Measurements from ENCODE around the gene DDX10.
"Not testable (repeated sequence)": the region's sequence is repeated elsewhere in the genome, so short reads cannot be mapped to it uniquely, and the experiment has no call there.

DDX10 gene

DNA sequence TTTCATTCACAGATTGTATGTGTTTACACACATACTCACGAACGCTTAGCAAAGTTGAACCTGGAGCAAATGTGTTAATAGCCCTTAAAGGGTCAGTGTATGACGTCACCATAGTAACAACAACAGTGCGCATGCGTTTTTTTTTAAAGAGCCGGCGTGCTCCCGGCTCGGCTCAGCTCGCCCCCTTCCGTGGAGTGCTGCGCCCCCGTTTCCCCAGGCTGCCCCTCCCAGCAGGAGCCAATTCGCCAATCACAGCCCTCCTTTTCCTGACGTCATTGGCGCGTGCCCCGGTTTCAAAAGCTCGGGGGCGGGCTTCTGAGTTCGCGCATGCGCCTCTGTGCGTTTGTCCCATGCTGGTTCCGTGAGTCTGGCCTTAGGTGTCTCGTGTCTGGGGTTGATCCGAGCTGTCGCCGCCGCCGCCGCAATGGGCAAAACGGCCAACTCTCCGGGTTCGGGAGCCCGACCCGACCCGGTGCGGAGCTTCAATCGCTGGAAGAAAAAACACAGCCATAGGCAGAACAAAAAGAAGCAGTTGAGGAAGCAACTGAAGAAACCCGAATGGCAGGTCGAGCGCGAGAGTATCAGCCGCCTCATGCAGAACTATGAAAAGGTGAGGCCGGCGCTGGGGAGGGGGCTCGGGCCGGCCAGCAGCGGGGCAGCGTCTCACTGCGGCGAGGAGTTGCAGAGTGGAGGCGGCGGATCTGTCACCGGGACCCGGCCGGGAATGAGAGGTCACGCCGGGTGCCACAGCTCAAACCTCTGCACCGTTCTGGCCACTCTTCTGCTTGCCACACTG is at the start of gene DDX10:
TSS of gene DDX10 (plus strand) at position 340 of the 796 bp plus-strand sequence. CDS start at position 425, 85 bp downstream.
- DNase-seq, result peak; percentile 92 to 99 (median 97)

DNA sequence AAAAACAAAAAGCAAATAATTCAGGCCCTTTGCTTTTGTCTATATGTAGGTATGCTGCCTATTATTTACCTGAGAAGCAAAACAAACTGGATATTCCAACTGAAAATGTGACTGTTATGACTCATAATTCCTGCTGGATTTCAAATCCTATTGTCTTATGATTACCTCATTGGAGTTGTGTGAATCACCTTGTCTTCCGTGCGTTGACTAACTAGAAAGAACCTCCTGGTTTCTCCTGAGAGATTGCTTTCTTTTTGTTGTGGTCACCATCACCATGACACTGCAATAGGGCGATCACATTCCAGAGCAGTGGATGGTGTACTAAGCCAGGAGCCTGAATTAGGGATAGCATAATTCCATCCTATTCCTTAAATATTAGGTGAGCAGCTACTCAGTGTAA is 48.3 kb upstream of the DDX10 start:
- DNase-seq, result no peak

DNA sequence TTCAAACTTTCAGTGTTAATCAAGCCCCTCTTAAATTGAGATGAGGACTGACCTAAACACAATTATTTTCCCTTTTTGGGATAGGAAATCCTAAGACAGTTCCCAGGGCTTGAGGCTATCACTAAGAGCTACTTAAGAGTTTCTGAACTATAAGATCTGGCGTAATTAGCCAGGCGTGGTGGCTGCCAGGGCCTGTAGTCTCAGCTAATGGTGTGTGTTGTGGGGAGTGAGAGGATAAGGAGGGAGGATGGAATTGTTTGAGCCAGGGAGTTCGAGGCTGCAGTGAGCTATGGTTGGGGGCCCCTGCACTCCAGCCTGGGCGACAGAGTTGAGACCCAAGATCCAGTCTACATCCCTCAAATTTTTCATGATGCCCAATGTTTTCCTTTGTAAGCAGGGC is 47.8 kb upstream of the DDX10 start:
- DNase-seq, result no peak

DNA sequence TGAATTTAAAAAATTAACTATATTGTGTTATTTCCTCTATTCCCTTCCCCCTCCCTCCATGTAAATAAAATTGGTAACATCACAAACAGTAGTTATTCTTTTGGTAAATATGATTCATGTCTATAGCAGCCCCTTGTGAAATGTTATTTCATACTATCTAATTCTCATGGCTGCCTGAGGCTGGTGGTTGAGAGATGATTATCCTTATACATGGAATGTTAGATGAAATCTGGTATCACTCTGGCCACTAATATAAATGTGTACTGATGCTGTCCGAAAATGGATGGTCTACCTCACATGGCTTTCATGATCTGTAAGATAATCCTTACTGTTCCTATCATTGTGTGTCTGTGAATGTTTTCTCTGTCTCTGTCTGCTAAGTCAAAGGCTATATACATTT is 46.3 kb upstream of the DDX10 start:
- DNase-seq, result no peak

DNA sequence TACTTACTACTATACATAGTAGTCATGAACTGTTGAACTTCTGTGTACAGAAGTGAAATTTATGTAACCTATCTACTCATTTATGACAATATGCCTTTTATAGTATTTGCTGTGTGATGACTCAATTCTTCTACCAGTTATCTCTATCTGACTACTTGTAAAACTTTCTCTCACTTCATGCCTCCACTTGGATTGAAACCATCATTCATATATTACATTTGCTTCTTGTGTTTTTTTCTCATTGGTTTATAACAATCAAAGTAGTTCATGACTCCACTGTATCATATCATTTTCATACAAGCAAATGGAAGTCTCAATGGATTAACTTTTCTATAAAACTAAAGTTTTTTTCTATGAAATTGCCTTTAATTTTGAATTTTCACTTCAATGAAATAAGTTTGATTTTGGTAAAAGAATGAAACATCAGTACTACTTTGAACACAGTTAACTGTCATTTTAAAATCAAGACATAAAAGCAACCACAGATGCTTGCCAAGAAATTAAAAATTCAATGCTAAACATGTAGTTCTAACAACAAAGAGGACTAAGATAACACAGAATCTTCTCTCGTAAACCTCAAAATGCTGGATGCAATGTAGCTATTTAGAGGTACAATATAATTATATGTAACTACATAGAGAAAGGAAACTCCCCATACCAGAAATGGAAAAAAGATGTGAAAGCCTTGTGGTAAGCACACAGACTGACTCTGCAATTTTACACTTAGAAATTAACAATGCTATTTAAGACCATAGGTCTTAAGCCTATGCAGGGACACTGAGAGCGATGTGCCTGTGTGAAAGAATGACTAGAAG is 43.7 kb upstream of the DDX10 start:
- DNase-seq, result no peak

DNA sequence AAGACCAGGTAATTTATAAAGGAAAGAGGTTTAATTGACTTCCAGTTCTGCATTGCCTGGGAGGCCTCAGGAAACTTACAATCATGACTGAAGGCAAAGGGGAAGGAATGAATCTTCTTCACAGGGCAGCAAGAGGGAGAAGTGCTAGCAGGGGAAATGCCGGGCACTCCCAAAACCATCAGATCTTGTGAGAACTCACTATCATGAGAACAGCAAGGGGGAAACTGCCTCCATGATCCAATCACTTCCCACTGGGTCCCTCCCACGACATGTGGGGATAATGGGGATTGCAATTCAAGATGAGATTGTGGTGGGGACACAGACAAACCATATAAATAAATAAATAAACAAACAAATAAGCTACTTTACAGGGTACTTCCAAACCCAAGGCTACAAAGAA is 42.5 kb upstream of the DDX10 start:
- DNase-seq, result no peak

DNA sequence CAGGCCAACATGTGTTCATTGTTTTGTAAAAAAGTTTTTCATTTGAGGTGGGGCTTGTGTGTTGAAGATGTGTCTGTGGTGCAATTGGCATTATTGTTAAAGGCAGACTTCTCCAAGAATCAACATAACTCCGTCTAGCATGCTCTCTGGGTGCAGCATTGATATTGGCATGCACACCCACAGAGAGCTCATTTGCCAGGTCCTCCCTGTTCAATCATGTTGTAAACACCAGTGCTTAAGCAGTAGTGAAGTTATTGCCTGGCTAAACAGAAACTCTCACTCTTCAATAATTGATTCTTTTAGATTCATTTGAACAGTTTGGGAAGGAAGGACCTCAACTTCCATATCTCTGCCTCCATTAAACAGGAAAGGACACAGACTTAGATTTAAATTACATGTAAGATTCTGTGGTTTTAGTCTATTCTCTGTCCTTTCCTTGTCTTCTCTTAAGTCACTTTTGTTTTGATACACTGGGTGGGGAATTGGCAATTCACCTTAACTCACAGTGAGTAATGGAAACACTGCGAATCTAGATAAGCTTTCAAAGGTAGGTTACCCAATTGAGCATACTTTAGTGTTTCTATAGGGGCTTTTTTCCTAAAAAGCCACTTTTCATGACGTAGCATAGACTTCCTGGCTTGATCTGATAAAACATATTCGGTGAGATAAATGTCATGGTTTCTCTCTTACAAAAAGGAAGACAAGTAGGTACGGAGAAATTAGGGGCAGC is 40.5 kb upstream of the DDX10 start:
- DNase-seq, result no peak

DNA sequence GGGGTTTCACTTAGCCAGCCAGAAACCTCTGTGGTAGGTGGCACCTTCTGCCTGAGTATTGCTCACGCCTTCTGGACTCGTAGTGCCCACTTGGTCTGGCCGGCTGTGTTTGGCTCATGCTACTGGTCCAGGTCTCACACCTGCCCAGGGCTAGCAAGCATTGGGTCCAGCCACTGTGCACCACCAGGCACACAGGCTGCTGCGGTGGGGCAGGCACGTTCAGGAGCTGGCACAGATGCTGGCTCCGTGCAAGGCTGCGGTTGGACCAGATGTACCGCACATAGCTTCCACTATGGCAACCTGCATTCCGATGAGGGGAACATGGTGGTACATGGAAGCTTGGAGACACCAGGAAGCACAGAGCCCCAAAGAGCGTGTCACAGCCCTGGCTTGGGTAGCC is 36.5 kb upstream of the DDX10 start:
- no peak for DNase-seq

DNA sequence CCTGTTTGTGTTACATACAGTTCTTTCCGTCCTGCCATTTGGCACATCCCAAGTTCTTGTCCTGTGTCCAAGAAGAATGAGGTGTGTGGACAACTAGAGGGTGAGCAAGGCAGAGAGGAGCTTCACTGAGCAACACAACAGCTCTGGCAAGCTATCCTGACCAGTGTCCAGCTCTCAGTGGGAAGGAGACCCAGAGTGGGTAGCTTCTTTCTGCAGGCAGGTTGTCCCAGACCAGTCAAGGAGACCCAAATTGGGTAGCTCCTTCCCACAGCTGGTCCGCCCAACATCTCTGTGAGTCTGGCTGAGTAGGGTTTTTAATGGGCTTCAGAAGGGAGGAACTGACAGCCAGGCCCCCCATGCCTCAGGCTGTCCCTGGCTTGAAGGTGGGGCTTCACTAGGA is 36.1 kb upstream of the DDX10 start:
- no peak for DNase-seq

DNA sequence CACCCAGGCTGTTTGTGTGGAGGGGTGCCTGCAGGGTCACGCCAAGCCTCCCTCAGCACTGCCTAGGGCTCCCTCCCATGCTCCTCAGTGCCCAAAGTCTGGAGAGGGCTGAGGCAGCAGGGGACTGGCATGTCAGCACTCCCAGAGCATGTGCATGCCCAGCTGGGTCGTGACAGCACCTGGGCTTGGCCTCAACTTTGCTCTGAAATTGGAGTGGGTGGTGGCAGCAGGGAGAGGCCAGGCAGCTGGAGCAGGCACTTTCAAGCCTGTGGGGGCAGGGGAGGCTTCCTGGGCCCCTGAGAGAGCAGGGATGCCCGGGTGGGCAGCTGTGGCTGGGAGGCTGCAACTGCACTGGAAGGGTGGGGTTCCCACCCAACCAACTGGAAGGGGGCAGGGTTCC is 35.6 kb upstream of the DDX10 start:
- DNase-seq, result no peak

DNA sequence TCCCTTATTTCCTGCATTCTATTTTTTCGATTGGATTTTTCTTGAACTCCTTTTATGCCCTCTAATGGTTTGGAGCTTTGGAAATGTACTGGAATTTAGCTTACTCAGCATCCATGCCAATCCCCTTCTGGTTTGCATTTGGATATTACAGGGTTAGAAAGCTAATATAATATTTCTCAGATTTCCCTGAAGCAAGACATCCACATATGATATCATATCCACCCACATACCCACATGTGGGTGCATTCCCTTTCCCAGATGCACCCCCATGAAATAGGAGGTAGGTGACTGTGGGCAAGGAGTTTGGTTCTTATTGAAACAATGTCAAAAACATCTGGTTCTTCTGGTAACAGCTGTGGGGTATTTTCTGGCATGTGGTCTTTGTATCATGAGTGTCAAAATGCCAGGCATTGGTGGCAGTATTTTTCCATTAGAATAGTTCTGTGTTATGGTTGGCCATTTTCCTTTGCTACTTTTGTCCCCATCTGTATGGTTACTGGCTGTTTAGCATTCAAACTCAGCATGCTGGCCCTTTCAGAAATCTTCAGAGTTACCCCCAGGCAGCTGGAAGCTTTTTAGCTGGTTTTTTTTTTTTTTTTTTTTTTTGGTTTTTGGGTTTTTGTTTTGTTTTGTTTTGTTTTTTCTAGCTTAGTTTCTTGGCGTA is 32.7 kb upstream of the DDX10 start:
- no peak for DNase-seq

DNA sequence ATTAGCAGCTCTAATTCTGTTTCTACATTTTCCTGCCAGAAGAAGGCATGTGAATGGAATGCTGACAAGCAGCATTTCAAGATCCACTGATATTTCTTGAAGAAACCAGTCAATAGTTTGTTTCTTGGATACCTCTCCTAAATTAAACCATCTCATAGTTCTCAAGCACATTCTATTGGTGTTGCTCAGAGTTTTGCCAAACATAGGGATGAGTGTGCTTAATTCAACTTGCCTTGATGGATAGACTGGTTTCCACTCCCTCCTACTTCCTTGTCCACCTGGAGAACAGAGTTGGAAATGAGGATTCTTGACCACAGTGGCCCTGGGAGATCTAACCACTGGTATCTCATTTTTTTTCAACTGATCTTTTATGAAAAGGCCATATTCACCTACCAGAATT is 29.8 kb upstream of the DDX10 start:
- DNase-seq, result no peak

DNA sequence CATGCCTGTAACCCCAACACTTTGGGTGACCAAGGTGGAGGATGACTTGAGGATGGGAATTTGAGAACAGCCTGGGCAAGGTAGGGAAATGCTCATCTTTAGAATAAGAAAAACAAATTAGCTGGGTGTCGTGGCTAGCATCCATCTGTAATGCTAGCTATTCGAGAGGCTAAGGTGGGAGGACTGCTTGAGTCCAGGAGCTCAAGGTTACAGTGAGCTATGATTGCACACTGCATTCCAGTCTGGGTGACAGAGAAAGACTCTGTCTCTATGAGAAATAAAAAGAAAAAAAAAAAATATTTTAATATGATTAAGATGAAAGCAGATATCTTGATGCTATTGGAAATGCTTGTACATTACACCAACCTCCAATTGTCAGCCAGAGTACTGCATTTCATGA is 28.6 kb upstream of the DDX10 start:
- DNase-seq, result no peak

DNA sequence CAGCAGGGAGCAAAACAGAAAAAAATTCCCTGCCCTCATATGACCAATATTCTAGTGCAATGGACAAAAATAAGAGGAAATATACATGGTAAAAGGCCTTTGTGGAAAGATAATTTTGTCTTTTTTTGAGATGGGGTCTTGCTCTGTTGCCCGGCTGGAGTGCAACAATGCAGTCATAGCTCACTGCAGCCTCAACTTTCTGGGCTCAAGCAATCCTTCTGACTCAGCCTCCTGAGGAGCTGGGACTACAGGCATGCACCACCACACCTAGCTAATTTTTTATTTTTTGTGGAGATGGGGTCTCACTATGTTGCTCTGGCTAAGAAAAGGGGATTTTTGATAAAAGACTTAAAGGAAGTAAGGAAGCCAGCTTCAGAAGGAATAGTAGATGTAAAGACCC is 25.7 kb upstream of the DDX10 start:
- no peak for DNase-seq

DNA sequence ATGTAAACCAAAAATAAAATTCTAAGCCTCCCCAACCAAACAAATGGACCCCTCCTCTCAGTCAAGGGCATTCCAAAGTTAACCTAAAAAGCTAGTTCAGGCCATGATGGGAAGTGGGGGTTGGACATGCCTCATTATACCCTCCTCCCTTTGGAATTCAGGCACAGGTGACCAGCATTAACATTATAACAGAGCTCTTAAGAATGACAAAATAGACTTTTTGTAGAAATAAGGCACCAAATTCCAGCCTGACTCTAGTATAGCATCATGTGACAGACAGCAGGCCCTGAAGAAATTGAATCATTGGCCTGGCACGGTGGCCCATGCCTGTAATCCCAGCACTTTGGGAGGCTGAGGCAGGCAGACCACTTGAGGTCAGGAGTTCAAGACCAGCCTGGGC is 23.1 kb upstream of the DDX10 start:
- DNase-seq, result not testable (repeated sequence)

DNA sequence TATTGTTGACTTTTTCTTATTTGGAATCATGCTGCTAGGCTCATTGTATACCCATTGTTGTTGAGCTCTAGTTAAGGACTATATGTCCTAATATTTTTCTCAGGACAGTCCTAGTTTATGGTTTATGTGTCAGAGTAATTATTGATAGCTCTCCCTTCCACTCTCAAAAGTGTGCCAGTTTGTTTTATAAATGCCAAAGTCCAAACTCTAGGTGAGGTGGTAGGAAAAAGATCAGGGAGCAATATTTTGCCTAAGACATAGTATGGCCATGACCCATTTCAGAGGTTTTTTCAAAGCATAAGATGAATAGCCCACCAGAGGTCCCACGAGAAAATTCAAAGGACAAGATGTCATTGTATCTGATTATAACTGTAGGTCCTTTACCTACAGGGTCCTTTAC is 20.9 kb upstream of the DDX10 start:
- DNase-seq, result no peak

DNA sequence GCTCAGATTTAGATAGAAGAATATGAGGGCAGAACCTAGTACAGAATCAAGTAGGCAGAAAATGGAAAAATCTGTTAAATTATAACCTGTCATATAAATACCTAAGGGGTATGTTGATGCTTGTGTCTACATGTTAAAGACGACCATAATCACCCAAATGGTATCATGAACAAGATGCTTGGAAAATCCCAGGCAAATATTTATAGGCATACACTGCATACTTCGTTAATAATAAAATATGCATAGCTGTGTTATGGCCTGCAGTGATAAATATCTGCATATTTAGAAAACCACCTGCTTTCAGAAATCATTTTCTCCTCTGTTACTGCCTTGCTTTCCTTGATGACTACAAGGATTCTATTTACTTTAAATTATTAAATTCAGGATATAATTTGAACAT is 18.9 kb upstream of the DDX10 start:
- no peak for DNase-seq

DNA sequence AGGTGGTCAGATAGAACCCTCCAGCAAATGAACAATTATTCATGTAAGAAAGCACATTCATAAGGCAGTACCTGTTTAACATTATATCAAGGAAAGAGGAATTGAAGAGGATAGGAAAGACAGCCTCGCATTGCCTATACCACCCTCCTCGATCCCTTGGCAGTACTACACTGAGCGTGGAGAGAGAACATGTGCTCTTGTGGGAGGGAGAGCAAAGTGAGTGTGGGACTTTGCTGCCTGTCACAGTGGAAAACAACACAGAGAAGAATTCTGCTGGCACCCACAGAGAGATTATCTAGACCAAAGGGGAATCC is 17.5 kb upstream of the DDX10 start:
- no peak for DNase-seq

DNA sequence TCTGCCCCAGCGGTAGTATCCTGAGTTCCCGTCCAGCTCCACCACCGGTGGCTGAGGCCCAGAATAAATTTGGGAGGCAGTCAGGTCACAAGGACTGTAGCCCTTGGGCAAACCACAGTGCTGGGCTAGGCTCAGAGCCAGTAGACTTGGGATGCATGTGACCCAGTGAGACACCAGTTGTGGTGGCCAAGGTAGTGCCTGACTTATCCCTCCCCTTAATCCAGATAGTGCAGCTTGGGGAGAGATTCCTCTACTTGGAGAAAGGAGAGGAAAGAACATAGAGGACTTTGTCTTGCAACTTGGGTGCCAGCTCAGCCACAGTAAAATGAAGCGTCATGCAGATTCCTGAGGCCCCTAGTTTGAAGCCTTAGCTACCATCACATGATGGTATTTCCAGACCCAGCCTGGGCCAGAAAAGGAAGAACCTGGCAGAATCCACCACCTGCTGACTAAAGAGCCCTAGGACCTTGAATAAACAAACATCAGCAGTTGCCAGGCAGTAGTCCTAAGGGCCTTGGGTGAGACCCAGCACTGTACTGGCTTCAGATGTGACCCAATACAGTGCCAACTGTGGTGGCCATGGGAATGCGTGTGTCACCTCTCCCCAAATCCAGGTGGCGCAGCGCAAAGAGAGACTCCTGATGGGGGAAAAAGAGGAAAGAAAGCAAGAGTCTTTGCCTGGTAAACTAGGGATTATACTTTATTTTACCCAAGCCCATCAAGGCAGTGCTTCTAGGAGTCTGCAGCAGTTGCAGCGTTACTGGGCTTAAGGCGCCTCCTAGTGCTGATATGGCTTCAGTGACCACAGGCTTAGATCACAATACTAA is 17.0 kb upstream of the DDX10 start:
- DNase-seq, result peak in 12 of 14 donors; percentile 23 to 93 (median 78)

DNA sequence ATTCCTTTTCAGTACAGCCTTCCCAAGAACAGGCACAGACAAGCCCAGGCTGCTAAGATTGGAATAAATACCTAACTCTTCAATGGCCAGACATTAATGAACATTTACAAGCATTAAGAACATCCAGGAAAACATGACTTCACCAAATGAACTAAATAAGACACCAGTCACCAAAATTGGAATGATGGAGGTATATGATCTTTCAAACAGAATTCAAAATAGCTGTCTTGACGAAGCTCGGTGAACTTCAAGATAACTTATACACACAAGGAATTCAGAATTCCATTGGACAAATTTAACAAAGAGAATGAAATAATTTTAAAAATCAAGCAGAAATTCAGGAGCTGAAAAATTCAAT is 16.4 kb upstream of the DDX10 start:
- no peak for DNase-seq

DNA sequence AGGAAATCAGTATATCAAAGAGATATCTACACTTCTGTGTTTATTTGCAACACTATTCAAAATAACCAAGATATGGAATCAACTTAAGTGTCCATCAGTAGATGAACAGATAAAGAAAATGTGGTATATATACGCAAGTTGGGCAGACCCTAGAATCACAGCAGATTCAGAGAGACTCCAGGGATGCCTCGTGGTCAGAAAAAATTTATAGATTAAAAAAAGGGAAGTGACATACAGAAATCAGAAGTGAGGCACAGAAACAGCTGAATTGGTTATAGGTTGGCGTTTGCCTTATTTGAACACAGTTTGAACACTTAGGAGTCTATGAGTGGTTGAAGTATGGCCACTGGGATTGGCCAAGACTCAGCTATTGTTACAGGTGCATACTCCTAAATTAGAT is 10.8 kb upstream of the DDX10 start:
- not testable (repeated sequence) for DNase-seq

DNA sequence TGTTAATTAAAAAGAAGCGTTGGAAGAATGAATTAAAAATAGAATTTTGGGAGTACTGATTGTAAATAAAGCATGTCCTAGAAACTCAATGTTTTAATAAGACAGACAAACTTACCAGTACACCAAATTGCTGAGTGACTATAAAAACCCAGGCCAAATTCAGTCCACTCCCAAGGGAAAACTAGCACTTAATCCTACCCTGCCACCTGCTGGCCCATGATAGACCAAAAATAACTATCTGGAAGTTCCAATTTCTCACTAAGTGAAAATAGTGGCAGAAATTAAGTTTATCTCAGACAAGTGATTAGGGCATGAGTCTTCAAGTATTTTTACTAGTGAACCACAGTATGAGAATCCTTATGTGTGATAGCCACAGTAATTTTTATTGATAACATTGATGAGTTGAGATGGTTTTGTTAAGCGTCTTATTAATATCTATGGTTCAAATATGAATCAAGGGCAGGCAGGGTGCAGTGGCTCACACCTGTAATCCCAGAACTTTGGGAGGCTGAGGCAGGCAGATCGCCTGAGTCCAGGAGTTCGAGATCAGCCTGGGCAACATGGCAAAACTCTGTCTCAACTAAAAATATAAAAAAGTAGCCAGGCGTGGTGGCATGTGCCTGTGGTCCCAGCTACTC is 9.8 kb upstream of the DDX10 start:
- DNase-seq, result no peak
